ENCODE measurements around the gene RBM4B. TPM values are rescaled to one million over a fixed set of nuclear protein-coding genes. Genes with fewer than 3 reads are reported as not detected.
"Not testable (repeated sequence)": the region's sequence is repeated elsewhere in the genome, so short reads cannot be mapped to it uniquely, and the experiment has no call there.

The RBM4B gene, protein sequence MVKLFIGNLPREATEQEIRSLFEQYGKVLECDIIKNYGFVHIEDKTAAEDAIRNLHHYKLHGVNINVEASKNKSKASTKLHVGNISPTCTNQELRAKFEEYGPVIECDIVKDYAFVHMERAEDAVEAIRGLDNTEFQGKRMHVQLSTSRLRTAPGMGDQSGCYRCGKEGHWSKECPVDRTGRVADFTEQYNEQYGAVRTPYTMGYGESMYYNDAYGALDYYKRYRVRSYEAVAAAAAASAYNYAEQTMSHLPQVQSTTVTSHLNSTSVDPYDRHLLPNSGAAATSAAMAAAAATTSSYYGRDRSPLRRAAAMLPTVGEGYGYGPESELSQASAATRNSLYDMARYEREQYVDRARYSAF
- 13.1 and 21.8 TPM in 2 replicates for total RNA-seq (2014; rRNA removed; shearing (Covaris generic))

GRCh38 chr11:66677599-66678375, at the start of gene RBM4B:
TSS of gene RBM4B (minus strand) at chr11:66677887. CDS start at chr11:66677079, 808 bp downstream.
- no peaks in the 10 kb centered on the region for H3K27me3 ChIP-seq (ENCODE audit: control insufficient read depth, insufficient read depth, low read length)
- H3K4me3 ChIP-seq (ENCODE audit: insufficient read depth, low read depth, low read length), result peak within 1 kb of the TSS; percentile 64
- peak; percentile 98 for DNase-seq
- no peaks in the 10 kb centered on the region for H3K36me3 ChIP-seq (replicated peaks; ENCODE audit: control insufficient read depth, insufficient read depth, low read length)

DNA sequence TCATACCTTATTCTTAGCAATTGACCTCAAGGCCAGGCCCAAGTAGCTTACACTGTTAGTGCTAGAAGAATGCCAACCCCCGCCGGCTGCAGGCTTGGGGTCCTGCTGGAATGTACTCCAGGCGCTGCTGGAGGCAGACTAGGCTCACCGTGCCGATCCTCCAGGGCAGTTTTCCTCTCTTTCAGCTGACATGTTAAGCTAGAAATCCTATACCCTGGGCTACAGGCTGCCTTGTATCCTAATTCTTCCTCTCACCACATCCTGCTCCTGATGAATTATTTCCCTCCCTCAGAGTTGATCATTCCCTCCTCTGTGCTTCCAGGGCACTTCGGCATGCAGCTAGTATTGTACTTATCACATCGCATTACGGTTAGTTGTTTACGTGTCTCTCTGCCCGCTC, 48.0 kb upstream of the RBM4B start:
- peak; percentile 59 for DNase-seq
- no peak overlapping the region for H3K4me3 ChIP-seq (ENCODE audit: insufficient read depth, low read depth, low read length)

GRCh38 chr11:66725114-66725513, 47.4 kb upstream of the RBM4B start:
- no peak for DNase-seq
- peaks cover 24% of the 10 kb centered on the region for H3K27me3 ChIP-seq (ENCODE audit: control insufficient read depth, insufficient read depth, low read length)

More for the DNA sequence above, 48.0 kb upstream of the RBM4B start:
- H3K36me3 ChIP-seq (replicated peaks; ENCODE audit: control insufficient read depth, insufficient read depth, low read length), result no peaks in the 10 kb centered on the region
- peaks cover 25% of the 10 kb centered on the region for H3K27me3 ChIP-seq (ENCODE audit: control insufficient read depth, insufficient read depth, low read length)

GRCh38 chr11:66724167-66724566, 46.5 kb upstream of the RBM4B start:
- not testable (repeated sequence) for H3K4me3 ChIP-seq (ENCODE audit: insufficient read depth, low read depth, low read length); DNase-seq; H3K36me3 ChIP-seq (replicated peaks; ENCODE audit: control insufficient read depth, insufficient read depth, low read length)
- H3K27me3 ChIP-seq (ENCODE audit: control insufficient read depth, insufficient read depth, low read length), result peaks cover 21% of the 10 kb centered on the region

More at GRCh38 chr11:66725114-66725513, 47.4 kb upstream of the RBM4B start:
- Histone ChIP-seq H3K4me3 (ENCODE audit: insufficient read depth, low read depth, low read length) (no peak overlapping the region), H3K36me3 (replicated peaks; ENCODE audit: control insufficient read depth, insufficient read depth, low read length) (no peaks in the 10 kb centered on the region)

DNA sequence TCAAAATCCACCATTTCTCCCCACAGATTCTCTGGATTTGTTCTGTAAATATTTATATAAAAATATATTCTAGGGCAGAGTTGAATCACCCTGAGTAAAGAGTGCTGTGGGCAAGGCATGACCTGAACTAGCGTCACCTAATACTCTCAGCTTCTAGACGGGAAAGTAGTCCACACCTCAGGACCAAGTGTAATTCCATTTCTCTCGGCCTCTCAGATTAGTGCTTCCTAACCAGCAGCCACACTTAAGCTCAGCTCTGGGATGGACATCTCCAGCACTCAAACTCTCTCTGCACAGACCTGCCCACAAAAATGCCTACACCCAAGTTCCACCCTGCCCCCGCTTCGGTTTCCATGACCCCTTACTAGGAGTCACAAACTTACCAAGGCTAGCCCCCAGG, 46.0 kb upstream of the RBM4B start:
- Histone ChIP-seq H3K4me3 (ENCODE audit: insufficient read depth, low read depth, low read length) (no peak overlapping the region), H3K36me3 (replicated peaks; ENCODE audit: control insufficient read depth, insufficient read depth, low read length) (no peaks in the 10 kb centered on the region), H3K27me3 (ENCODE audit: control insufficient read depth, insufficient read depth, low read length) (peaks cover 17% of the 10 kb centered on the region)
- DNase-seq, result no peak

DNA sequence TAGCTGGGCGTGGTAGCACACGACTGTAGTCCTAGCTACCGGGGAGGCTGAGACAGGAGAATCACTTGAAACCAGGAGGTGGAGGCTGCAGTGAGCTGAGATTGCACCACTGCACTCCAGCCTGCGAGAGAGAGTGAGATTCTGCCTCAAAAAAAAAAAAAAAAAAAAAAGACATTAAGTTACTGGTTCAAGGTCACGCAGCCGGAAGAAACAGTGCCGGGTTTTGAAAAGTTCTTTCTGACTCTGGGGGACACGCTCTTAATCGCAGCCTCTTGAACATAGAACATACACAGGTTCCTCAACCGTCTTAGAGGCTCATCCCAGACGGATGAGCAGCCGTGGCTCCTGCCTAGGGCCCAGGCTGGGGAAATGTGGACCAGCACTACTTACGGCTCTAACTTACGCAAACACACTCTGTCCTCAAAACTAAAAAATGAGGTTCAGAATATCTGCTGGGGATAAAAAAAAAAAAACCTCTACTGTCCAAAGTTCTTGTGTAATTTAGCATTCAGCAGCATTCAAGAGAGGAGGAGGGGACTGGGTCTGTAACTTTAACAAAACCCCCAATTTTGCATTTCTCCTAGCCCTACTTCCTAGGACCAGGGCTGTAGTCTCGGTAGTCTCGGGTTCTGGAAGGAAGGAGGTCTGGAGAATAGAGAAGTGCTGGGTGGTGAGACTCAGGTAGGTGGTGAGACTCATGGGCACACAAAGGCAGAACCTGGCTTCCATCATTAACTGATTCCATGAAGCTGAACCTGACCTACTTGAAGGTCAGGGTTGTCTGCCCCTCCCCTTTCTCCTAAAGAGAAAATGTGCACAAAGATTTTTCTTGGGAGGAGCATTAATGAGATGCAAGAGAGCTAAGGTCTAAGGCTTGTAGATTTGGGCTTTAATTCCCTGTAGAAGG, 45.3 kb upstream of the RBM4B start:
- H3K27me3 ChIP-seq (ENCODE audit: control insufficient read depth, insufficient read depth, low read length), result peaks cover 13% of the 10 kb centered on the region
- DNase-seq, result no peak
- no peak overlapping the region for H3K4me3 ChIP-seq (ENCODE audit: insufficient read depth, low read depth, low read length)
- H3K36me3 ChIP-seq (replicated peaks; ENCODE audit: control insufficient read depth, insufficient read depth, low read length), result no peaks in the 10 kb centered on the region

- Histone ChIP-seq H3K36me3 (replicated peaks; ENCODE audit: control insufficient read depth, insufficient read depth, low read length) (no peaks in the 10 kb centered on the region), H3K4me3 (ENCODE audit: insufficient read depth, low read depth, low read length) (no peak overlapping the region), H3K27me3 (ENCODE audit: control insufficient read depth, insufficient read depth, low read length) (peaks cover 6% of the 10 kb centered on the region)
- DNase-seq, result no peak
Measured at GRCh38 chr11:66721939-66722338, 44.3 kb upstream of the RBM4B start.

GRCh38 chr11:66720899-66721470, 43.3 kb upstream of the RBM4B start:
- H3K27me3 ChIP-seq (ENCODE audit: control insufficient read depth, insufficient read depth, low read length), result no peaks in the 10 kb centered on the region
- no peak overlapping the region for H3K4me3 ChIP-seq (ENCODE audit: insufficient read depth, low read depth, low read length)
- no peaks in the 10 kb centered on the region for H3K36me3 ChIP-seq (replicated peaks; ENCODE audit: control insufficient read depth, insufficient read depth, low read length)
- peak; percentile 45 for DNase-seq

- Histone ChIP-seq H3K27me3 (ENCODE audit: control insufficient read depth, insufficient read depth, low read length) (no peaks in the 10 kb centered on the region), H3K4me3 (ENCODE audit: insufficient read depth, low read depth, low read length) (no peak overlapping the region), H3K36me3 (replicated peaks; ENCODE audit: control insufficient read depth, insufficient read depth, low read length) (no peaks in the 10 kb centered on the region; the same call in 1 of the 2 replicates)
- DNase-seq, result peak; percentile 93
Measured at GRCh38 chr11:66720223-66720898, 42.7 kb upstream of the RBM4B start.

- no peak for DNase-seq
- H3K36me3 ChIP-seq (replicated peaks; ENCODE audit: control insufficient read depth, insufficient read depth, low read length), result peaks cover 1% of the 10 kb centered on the region; the same call in 1 of the 2 replicates
- H3K4me3 ChIP-seq (ENCODE audit: insufficient read depth, low read depth, low read length), result no peak overlapping the region
- H3K27me3 ChIP-seq (ENCODE audit: control insufficient read depth, insufficient read depth, low read length), result no peaks in the 10 kb centered on the region
Measured at GRCh38 chr11:66719111-66719872, 41.6 kb upstream of the RBM4B start.

DNA sequence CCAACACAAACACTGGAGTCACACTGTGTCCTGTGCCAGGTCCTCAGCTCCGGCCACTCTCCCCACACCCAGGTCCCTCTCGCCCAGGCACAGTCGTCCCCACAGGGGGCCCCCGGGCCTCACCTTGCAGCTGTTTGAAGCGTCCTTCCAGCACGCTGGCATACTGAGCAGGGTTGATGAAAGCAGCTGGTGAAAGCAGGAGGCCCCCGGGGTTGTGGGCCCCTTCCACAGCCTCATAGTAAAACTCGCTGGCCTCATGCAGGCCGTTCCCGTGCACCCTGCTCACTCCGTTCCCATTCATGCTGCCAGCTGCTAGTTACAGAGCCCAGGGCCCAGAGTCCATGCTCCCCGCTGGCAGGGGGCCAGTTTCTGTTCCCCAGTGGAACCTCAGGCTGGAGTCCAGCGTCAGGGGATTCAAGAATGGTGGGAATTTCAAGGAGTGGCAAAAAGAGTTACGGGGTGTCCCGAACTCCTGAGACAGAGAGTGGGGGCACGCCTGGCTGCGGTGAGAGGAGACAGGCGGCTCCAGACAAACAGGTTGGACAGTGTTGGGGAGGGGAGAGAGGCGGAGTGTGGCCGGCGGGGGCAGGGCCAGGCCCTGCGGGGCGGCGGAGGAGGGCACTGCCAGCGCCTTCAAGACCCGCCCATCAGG, 40.8 kb upstream of the RBM4B start:
- DNase-seq, result peak; percentile 84
- H3K4me3 ChIP-seq (ENCODE audit: insufficient read depth, low read depth, low read length), result no peak overlapping the region

GRCh38 chr11:66717925-66718319, 40.2 kb upstream of the RBM4B start:
- Histone ChIP-seq H3K36me3 (replicated peaks; ENCODE audit: control insufficient read depth, insufficient read depth, low read length) (peaks cover 3% of the 10 kb centered on the region; the same call in 1 of the 2 replicates), H3K27me3 (ENCODE audit: control insufficient read depth, insufficient read depth, low read length) (no peaks in the 10 kb centered on the region), H3K4me3 (ENCODE audit: insufficient read depth, low read depth, low read length) (no peak overlapping the region)
- DNase-seq, result peak; percentile 50

More for the DNA sequence above, 40.8 kb upstream of the RBM4B start:
- no peaks in the 10 kb centered on the region for H3K27me3 ChIP-seq (ENCODE audit: control insufficient read depth, insufficient read depth, low read length)
- peaks cover 3% of the 10 kb centered on the region; the same call in 1 of the 2 replicates for H3K36me3 ChIP-seq (replicated peaks; ENCODE audit: control insufficient read depth, insufficient read depth, low read length)

Measured in H7 (cell line).